Esophagus (tissue), 2 donors: Measurements from ENCODE around the gene FAM120A. TPM values are rescaled to one million over a fixed set of nuclear protein-coding genes. Genes with fewer than 3 reads are reported as not detected.

Source experiments
- H3K27ac ChIP-seq, 2 donors: one replicate each; pipeline ENCODE4 v1.5.1; 2013; ENCODE audit warnings: low read depth in 2 of 2, mild to moderate bottlenecking in 2 of 2, inconsistent platforms in 1 of 2, low read length in 1 of 2, moderate library complexity in 1 of 2
- H3K27me3 ChIP-seq, 2 donors: one replicate each; pipeline ENCODE4 v1.6.1; 2013; ENCODE audit warnings: low read length in 2 of 2, control low read depth in 1 of 2, mild to moderate bottlenecking in 1 of 2; ENCODE audit not compliant: insufficient read depth in 2 of 2, control insufficient read depth in 1 of 2
- H3K36me3 ChIP-seq, 2 donors: one replicate each; pipeline ENCODE4 v1.6.1; 2013; ENCODE audit warnings: low read length in 1 of 2; ENCODE audit not compliant: control insufficient read depth in 2 of 2, insufficient read depth in 2 of 2
- H3K4me1 ChIP-seq, 2 donors: one replicate each; pipeline ENCODE4 v1.6.1; 2013; ENCODE audit warnings: low read length in 1 of 2; ENCODE audit not compliant: control insufficient read depth in 2 of 2, insufficient read depth in 2 of 2
- H3K4me3 ChIP-seq, 2 donors: one replicate each; pipeline ENCODE4 v1.5.1; 2013; ENCODE audit warnings: low read length in 2 of 2, mild to moderate bottlenecking in 2 of 2, low read depth in 1 of 2, moderate library complexity in 1 of 2
- H3K9me3 ChIP-seq, 2 donors: one replicate each; pipeline ENCODE4 v1.6.1; 2013; ENCODE audit warnings: mild to moderate bottlenecking in 2 of 2, low read depth in 1 of 2, low read length in 1 of 2, moderate library complexity in 1 of 2; ENCODE audit not compliant: control insufficient read depth in 2 of 2, insufficient read depth in 1 of 2
- WGBS, 2 donors: extraction: QIAGEN DNeasy Blood & Tissue Kit; methylation state at CpG; one replicate each; pipeline ENCODE4 v1.1.7; 2013; 5-methylcytosine and 5-hydroxymethylcytosine counted together
- polyA plus RNA-seq, 2 donors: library from polyadenylated mRNA; stranded (reverse); fragments of 200-250 nt; gene quantifications; one replicate each; pipeline ENCODE4 v1.2.3, GENCODE V29; 2013
- donor health status: healthy with polysubstance abuse.
- donor health status: Bipolar disorder and iron deficiency.

FAM120A gene
- polyA plus RNA-seq, 2 donors: 31.3 to 32.1 TPM

DNA sequence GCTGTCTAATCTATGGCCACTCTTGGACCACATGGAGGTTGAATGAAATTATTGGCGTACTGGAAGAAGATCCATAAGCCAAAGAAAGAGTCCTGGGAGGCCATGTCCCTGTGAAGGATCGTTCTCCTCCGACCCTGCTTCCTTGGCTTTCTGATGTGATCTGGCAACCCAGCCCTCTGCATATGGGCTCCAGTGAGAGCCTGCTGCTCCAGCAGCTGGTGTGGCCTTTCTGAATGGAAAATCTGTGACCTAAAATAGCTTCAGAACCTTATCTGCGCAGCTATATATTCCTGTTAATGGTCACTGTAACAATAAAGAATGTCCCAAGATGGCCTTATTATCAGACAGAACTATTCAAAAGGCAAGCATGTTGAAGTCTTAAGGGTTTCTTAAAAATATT lies 84.7 kb downstream of the FAM120A start:
- Histone ChIP-seq H3K27ac (no peak overlapping the region), H3K4me3 (no peak overlapping the region), H3K9me3 (no peaks in the 10 kb centered on the region), H3K36me3 (peaks cover 11 to 14% of the 10 kb centered on the region in 2 donors), H3K4me1 (no peaks in the 10 kb centered on the region), H3K27me3 (no peaks in the 10 kb centered on the region)
- 91 to 94% methylated on average over 4 of the region's 4 CpGs for WGBS, 2 donors

DNA sequence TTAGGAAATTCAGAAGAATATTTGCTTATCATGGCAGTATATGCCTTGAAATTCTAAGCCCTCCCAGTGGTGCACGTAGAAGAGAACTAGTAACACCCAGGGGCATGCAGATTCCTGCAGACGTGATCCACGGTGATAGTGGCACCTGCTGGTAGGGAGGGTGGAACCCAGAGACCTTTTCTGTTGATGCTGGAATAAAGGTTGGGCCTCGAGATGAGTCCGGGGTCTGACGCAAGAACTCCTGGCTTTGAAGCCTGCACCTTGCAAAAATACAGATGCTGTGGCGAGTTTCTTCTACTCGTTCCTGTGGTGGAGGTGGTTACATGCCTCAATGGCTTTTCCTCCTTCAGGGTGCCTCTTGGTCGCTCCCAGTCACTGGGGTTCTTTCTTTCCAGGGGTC lies 85.4 kb downstream of the FAM120A start:
- no peak overlapping the region for H3K4me3 ChIP-seq
- no peaks in the 10 kb centered on the region for H3K27me3 ChIP-seq
- no peak overlapping the region for H3K27ac ChIP-seq
- peaks cover 11 to 14% of the 10 kb centered on the region in 2 donors for H3K36me3 ChIP-seq
- 80 to 82% methylated on average over 9 of the region's 9 CpGs for WGBS, 2 donors
- H3K9me3 ChIP-seq: no peaks in the 10 kb centered on the region
- H3K4me1 ChIP-seq: no peaks in the 10 kb centered on the region

DNA sequence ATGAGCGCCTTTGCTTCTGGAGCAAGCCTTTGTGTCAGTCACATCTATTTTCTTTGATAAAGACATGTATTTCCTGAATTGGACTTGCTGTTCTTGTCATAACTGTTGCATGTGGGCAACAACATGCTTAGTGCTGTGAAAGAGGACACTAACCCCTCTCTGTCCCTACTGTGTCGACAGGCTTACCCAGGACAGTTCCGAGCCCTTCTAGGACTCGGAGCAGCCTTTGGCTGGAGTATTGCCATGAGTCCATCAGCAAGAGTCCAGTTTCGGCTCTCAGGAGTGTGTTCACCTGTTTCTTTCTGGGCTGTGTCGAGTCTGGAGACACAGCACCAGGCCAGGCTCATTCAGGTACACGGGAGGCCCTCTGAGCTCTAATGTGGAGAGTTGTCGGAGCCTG lies 88.8 kb downstream of the FAM120A start:
- WGBS, 2 donors: 90 to 95% methylated on average over 8 of the region's 8 CpGs
- H3K4me1 ChIP-seq: peaks cover 1 to 3% of the 10 kb centered on the region in 2 donors
- H3K4me3 ChIP-seq: no peak overlapping the region
- no peaks in the 10 kb centered on the region for H3K27me3 ChIP-seq
- H3K27ac ChIP-seq: no peak overlapping the region
- H3K36me3 ChIP-seq: peaks cover 16 to 21% of the 10 kb centered on the region in 2 donors
- peaks cover 0 to 2% of the 10 kb centered on the region in 2 donors for H3K9me3 ChIP-seq

DNA sequence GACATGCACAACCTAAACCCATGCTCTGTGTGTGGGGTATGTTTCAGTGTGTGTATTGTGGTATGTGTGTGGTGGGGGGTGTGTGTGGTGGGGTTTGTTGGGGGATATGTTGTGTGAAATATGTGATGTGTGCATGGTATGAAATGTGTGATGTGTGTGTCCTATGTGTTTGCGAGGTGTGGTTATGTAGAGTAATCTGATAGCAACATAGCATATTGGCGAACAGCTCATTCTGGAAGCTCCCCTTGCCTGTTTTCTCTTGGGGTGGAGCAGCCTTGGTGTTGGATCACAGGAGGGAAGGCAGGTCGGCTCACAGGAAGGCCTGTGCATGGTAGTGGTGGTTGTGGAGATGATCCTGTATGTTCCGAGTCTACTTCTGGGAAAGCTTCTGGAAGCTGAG lies 89.5 kb downstream of the FAM120A start:
- WGBS, 2 donors: 86 to 89% methylated on average over 4 of the region's 4 CpGs

DNA sequence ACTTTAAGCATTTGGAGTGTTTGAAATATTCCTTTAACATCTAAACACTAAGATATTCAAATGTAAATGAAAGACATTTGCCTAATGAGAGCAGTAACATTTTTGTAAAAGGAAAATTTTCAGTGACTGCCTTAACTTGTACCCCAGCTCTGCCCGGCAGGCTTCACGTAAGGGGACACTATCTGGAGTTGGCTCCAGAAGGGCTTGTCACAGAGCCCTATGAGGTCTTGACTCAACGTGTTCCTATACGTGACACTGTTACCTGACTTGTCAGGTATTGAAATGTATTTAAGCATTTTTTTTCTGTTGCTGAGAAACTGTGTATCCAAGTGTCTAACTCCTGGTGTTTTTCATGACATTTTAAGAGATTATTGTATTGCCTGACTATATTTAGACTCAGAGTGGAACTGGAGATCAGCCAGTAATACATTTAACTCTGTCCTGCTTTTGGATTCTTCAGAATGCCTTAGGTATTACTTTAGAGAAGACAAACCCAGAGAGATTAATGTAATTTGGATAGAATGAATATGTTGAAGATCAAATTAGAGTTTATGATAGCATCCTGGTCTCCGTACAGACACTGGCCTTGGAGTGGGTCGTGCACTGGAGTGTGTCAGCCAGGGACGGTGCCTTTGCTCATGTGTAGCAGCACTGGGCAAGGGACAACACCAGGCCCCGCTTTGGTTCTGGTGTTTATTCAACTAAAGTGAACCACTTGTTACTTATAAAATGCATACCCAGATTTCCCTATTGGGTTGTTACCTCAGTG lies 90.3 kb downstream of the FAM120A start:
- Histone ChIP-seq H3K4me3 (no peak overlapping the region), H3K9me3 (peaks cover 0 to 2% of the 10 kb centered on the region in 2 donors), H3K27me3 (no peaks in the 10 kb centered on the region), H3K27ac (no peak overlapping the region), H3K4me1 (peaks cover 1 to 3% of the 10 kb centered on the region in 2 donors), H3K36me3 (peaks cover 18 to 27% of the 10 kb centered on the region in 2 donors)
- WGBS, 2 donors: 72 to 76% methylated on average over 8 of the region's 8 CpGs

More for the DNA sequence above, 89.5 kb downstream of the FAM120A start:
- Histone ChIP-seq H3K27me3 (no peaks in the 10 kb centered on the region), H3K9me3 (peaks cover 0 to 2% of the 10 kb centered on the region in 2 donors), H3K4me1 (peaks cover 1 to 3% of the 10 kb centered on the region in 2 donors), H3K36me3 (peaks cover 16 to 22% of the 10 kb centered on the region in 2 donors), H3K4me3 (no peak overlapping the region), H3K27ac (no peak overlapping the region)

DNA sequence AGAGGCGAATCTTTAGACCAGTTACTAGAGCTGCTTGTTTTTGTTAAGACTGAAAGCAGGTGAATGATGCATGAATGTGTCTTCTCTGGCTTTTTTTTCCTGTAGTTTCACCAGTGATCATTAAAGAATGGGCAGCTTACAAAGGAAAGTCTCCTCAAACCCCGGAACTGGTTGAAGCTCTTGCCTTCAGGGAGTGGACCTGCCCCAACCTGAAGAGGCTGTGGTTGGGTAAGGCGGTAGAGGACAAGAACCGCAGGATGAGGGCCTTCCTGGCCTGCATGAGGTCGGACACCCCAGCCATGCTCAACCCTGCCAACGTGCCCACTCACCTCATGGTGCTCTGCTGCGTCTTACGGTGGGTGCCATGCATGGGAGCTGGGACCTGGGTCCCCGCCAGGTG lies 91.6 kb downstream of the FAM120A start:
- Histone ChIP-seq H3K4me1 (peaks cover 1 to 3% of the 10 kb centered on the region in 2 donors), H3K27ac (no peak overlapping the region), H3K36me3 (peaks cover 20 to 29% of the 10 kb centered on the region in 2 donors), H3K27me3 (no peaks in the 10 kb centered on the region), H3K9me3 (peaks cover 0 to 2% of the 10 kb centered on the region in 2 donors), H3K4me3 (no peak overlapping the region)
- WGBS, 2 donors: 88 to 90% methylated on average over 9 of the region's 9 CpGs

DNA sequence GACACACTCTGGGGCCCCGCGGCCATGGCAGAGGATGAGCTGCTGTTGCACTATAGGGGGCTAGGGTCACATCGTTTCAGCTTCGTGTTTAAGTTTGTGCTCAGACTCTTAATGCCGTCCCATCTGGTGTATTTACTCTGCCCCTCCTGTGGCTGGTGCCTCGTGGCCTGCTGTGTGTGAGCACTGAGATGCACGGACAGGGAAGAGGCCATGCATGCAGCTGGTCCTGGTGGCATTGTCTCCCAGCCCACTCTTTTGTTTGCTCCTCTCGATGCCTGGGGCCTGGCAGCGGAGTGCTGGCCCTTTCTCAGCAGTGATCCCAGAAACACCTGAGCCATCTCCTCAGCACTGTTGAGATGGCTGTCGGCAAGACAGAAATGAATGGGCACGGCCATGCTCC lies 94.9 kb downstream of the FAM120A start:
- H3K9me3 ChIP-seq: peaks cover 0 to 2% of the 10 kb centered on the region in 2 donors
- 95 to 97% methylated on average over 11 of the region's 11 CpGs for WGBS, 2 donors
- H3K27ac ChIP-seq: no peak overlapping the region
- peaks cover 12 to 26% of the 10 kb centered on the region in 2 donors for H3K36me3 ChIP-seq
- no peak overlapping the region for H3K4me3 ChIP-seq
- peaks cover 3 to 6% of the 10 kb centered on the region in 2 donors for H3K4me1 ChIP-seq
- no peaks in the 10 kb centered on the region for H3K27me3 ChIP-seq

DNA sequence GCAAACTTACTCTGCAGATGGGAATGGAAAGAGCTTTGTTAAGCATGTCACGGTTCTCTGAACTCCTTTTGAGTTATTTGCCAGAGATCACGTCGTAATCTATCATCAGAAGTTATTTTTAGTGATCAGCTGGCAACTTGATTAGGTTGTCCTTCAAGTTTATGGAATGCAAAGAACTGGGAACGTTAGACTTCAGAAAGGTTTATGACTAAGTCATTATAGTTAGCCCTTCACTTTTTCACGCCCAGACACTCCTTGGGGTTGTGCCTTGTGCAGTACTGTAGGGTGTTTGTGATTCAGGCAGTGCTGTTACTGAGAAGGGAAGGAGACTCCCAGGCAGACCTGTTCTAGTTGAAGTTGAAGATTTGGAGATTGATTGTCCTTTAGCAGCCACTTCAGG lies 98.1 kb downstream of the FAM120A start:
- Histone ChIP-seq H3K9me3 (no peaks in the 10 kb centered on the region), H3K36me3 (peaks cover 6 to 19% of the 10 kb centered on the region in 2 donors), H3K27me3 (no peaks in the 10 kb centered on the region), H3K4me1 (peaks cover under 1 to 5% of the 10 kb centered on the region in 2 donors), H3K27ac (peak overlapping the region in 1 of 2 donors; percentile 63), H3K4me3 (no peak overlapping the region)
- 36 to 39% methylated on average over 5 of the region's 5 CpGs for WGBS, 2 donors

DNA sequence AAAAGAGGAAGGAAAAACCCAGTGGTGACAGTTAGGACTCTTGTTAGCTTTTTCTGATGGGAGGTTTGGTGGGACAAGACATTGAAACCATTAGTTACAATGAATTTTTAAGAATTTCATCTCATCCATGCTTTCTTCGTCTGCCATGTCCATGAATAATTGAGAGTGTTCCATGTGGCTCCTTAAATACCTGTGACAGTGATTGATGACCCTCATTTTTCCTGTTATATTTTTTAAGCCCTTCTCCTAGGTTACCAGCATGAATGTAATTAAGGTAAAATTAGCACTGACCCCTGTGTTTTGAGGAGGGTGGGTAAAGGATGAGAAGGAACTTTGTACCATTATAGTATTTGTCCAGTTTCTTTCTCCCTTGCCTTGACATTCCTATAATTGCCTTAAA lies 101.4 kb downstream of the FAM120A start:
- H3K27ac ChIP-seq: no peak overlapping the region
- no peak overlapping the region for H3K4me3 ChIP-seq
- peaks cover 2 to 5% of the 10 kb centered on the region in 2 donors for H3K4me1 ChIP-seq
- WGBS, 2 donors: 92 to 98% methylated on average over 1 of the region's 1 CpG
- H3K27me3 ChIP-seq: no peaks in the 10 kb centered on the region
- H3K36me3 ChIP-seq: peaks cover 6 to 8% of the 10 kb centered on the region in 2 donors
- no peaks in the 10 kb centered on the region for H3K9me3 ChIP-seq

DNA sequence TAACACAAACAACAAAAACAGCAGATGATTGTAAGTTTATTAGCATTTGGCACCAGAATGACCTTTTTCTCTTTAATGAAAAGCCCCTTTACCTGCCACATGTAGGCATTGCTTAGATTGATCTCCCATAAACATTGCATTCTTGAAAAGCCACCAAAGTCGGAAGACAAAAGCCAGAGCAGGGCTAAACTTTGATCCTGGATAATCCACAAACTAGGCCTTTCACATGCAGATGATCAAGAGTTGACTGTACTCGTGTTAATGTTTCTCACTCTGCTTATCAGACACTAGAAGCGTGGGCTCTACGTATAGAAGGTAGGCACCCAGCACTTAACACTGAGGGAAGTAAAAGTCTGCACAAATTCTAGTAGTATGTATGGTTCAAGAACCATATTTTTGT lies 103.9 kb downstream of the FAM120A start:
- H3K9me3 ChIP-seq: no peaks in the 10 kb centered on the region
- WGBS, 2 donors: 75 to 79% methylated on average over 4 of the region's 4 CpGs

More for the DNA sequence above, 103.9 kb downstream of the FAM120A start:
- Histone ChIP-seq H3K36me3 (peaks cover 15 to 21% of the 10 kb centered on the region in 2 donors), H3K4me3 (no peak overlapping the region), H3K4me1 (peaks cover 2% of the 10 kb centered on the region in 2 donors), H3K27me3 (no peaks in the 10 kb centered on the region), H3K27ac (no peak overlapping the region)
